HepG2 (cell line): Measurements from ENCODE around the gene TEX48. TPM values are rescaled to one million over a fixed set of nuclear protein-coding genes. Genes with fewer than 3 reads are reported as not detected.

Experiments
- ATAC-seq: fragments of 200-7000 bp; cut with Tn5 transposase; 3 replicates; pipeline ENCODE4 v1.9.1; 2020; ENCODE audit warnings: mild to moderate bottlenecking, moderate library complexity
- BruUV-seq: library from RNA; stranded (reverse); fragments of 400-500 nt; replicated peaks from 2 replicates; lab custom pipeline; 2021; lab: Mats Ljungman, UMichigan
- CTCF ChIA-PET: fragments of 300-600 bp; formaldehyde crosslinking; extraction: SDS; loops from one replicate; lab custom pipeline; 2021; ENCODE audit warnings: low total read pairs, inconsistent platforms, low intra/inter-chr PET ratio; lab: Yijun Ruan, JAX
- POLR2A ChIA-PET: fragments of 350-600 bp; sonication (Branson Sonifier 250); formaldehyde crosslinking; loops from one replicate; lab custom pipeline; 2020; ENCODE audit warnings: antibody characterized with exemption, inconsistent platforms; lab: Yijun Ruan, JAX
- DNase-seq: peaks from one replicate; pipeline ENCODE4 v3.0.0-alpha.2; 2015; ENCODE audit warnings: low spot score
- FAIRE-seq: peaks from 3 replicates; lab custom pipeline; 2011; peaks lifted over from hg19 to GRCh38; lab: Jason Lieb, UNC
- H2AFZ ChIP-seq: one replicate; pipeline ENCODE4 v1.6.1; 2011; ENCODE audit warnings: low read length, inconsistent platforms
- H3K27ac ChIP-seq: fragments of 300-600 bp; 3 replicates; pipeline ENCODE4 v1.8.0; 2011; ENCODE audit warnings: mixed run types, mild to moderate bottlenecking, mixed read lengths, low read length, inconsistent platforms; ENCODE audit not compliant: insufficient read depth; ENCODE audit errors: extremely low read length
- H3K27me3 ChIP-seq, 2 experiments: fragments of 200-600 bp in 1 of 2; 2 replicates in 1 of 2; 3 replicates in 1 of 2; pipeline versions ENCODE4 v1.6.0 to v1.8.0; 2011; ENCODE audit warnings: low read length in 2 of 2, mild to moderate bottlenecking in 2 of 2, moderate library complexity in 2 of 2, inconsistent platforms in 1 of 2; ENCODE audit not compliant: insufficient read depth in 2 of 2, control insufficient read depth in 1 of 2
- H3K36me3 ChIP-seq, 2 experiments: fragments of 200-600 bp in 1 of 2; replicated peaks in 1 of 2; 2 replicates in 1 of 2; 3 replicates in 1 of 2; pipeline versions ENCODE4 v1.5.1 to v1.8.0; 2011; ENCODE audit warnings: low read length in 2 of 2, inconsistent platforms in 1 of 2; ENCODE audit not compliant: insufficient read depth in 2 of 2, control insufficient read depth in 1 of 2
- H3K4me1 ChIP-seq: 2 replicates; pipeline ENCODE4 v1.5.1; 2012; ENCODE audit warnings: low read length, inconsistent platforms; ENCODE audit not compliant: insufficient read depth
- H3K4me2 ChIP-seq: 2 replicates; pipeline ENCODE4 v1.6.0; 2011; ENCODE audit warnings: low read depth, low read length, inconsistent platforms
- H3K4me3 ChIP-seq, 3 experiments: fragments of 200-600 bp in 1 of 3; sonication (generic), shearing (Covaris generic) in 1 of 3; replicated peaks in 1 of 3; 2 replicates each; pipeline ENCODE4 v1.5.1; 2011 to 2016; ENCODE audit warnings: low read length in 3 of 3, inconsistent platforms in 2 of 3, low read depth in 2 of 3, mild to moderate bottlenecking in 2 of 3, control low read depth in 1 of 3, mixed read lengths in 1 of 3; ENCODE audit not compliant: insufficient read depth in 1 of 3
- H3K79me2 ChIP-seq: one replicate; pipeline ENCODE4 v1.6.1; 2011; ENCODE audit warnings: low read length, inconsistent platforms; ENCODE audit not compliant: insufficient read depth
- H3K9ac ChIP-seq: 2 replicates; pipeline ENCODE4 v1.6.0; 2011; ENCODE audit warnings: mild to moderate bottlenecking, low read depth, low read length, inconsistent platforms; ENCODE audit not compliant: insufficient read depth
- H3K9me3 ChIP-seq: 2 replicates; pipeline ENCODE4 v1.5.1; 2012; ENCODE audit warnings: mild to moderate bottlenecking, low read length
- H4K20me1 ChIP-seq: 2 replicates; pipeline ENCODE4 v1.6.0; 2011; ENCODE audit warnings: inconsistent platforms, mild to moderate bottlenecking, low read length, moderate library complexity; ENCODE audit not compliant: insufficient read depth
- HMG20B ChIP-seq: conservative IDR thresholded peaks from 2 replicates; pipeline ENCODE4 v1.6.1; 2016; ENCODE audit warnings: missing genetic modification reagents, missing compliant biosample characterization
- ONECUT2 ChIP-seq: sonication (generic); formaldehyde crosslinking; IDR thresholded peaks from 2 replicates; pipeline ENCODE4 v1.4.0; 2020; ENCODE audit warnings: missing genetic modification reagents
- PCBP2 ChIP-seq: fragments of 200-400 bp; formaldehyde crosslinking; optimal IDR thresholded peaks from 2 replicates; pipeline ENCODE3; 2018; ENCODE audit warnings: low read length, low read depth; ENCODE audit not compliant: poor library complexity, severe bottlenecking
- PHF21A ChIP-seq: sonication (generic); formaldehyde crosslinking; IDR thresholded peaks from 2 replicates; pipeline ENCODE4 v1.5.0; 2020; ENCODE audit warnings: mild to moderate bottlenecking, missing genetic modification reagents
- SMAD1 ChIP-seq: sonication (generic); formaldehyde crosslinking; IDR thresholded peaks from 2 replicates; pipeline ENCODE4 v1.4.0; 2020; ENCODE audit warnings: missing genetic modification reagents, low read depth, mild to moderate bottlenecking, borderline replicate concordance
- SPEN ChIP-seq: sonication (generic); formaldehyde crosslinking; IDR thresholded peaks from 2 replicates; pipeline ENCODE4 v1.5.1; 2020; ENCODE audit warnings: low read depth, mild to moderate bottlenecking, missing genetic modification reagents
- TSC22D2 ChIP-seq: sonication (generic); formaldehyde crosslinking; IDR thresholded peaks from 2 replicates; pipeline ENCODE4 v1.5.1; 2020; ENCODE audit warnings: missing genetic modification reagents, mild to moderate bottlenecking, borderline replicate concordance
- ZBTB33 ChIP-seq: sonication (generic); formaldehyde crosslinking; IDR thresholded peaks from 2 replicates; pipeline ENCODE4 v1.4.0; 2020; ENCODE audit warnings: missing genetic modification reagents
- ZNF260 ChIP-seq: sonication (generic); formaldehyde crosslinking; IDR thresholded peaks from 2 replicates; pipeline ENCODE4 v1.4.0; 2020; ENCODE audit warnings: missing genetic modification reagents, low read depth, mild to moderate bottlenecking, borderline replicate concordance
- ZNF264 ChIP-seq: sonication (generic); formaldehyde crosslinking; IDR thresholded peaks from 2 replicates; pipeline ENCODE4 v1.4.0; 2020; ENCODE audit warnings: missing genetic modification reagents
- ZNF367 ChIP-seq: sonication (generic); formaldehyde crosslinking; IDR thresholded peaks from 2 replicates; pipeline ENCODE4 v1.4.0; 2020; ENCODE audit warnings: missing genetic modification reagents, borderline replicate concordance
- ZNF432 ChIP-seq: sonication (generic); formaldehyde crosslinking; IDR thresholded peaks from 2 replicates; pipeline ENCODE4 v1.5.0; 2020; ENCODE audit warnings: missing genetic modification reagents, mild to moderate bottlenecking, borderline replicate concordance
- ZNF75D ChIP-seq: sonication (generic); formaldehyde crosslinking; IDR thresholded peaks from 2 replicates; pipeline ENCODE4 v1.8.1; 2023; ENCODE audit warnings: missing genetic modification reagents, mild to moderate bottlenecking, borderline replicate concordance
- ZNF775 ChIP-seq: sonication (generic); formaldehyde crosslinking; IDR thresholded peaks from 2 replicates; pipeline ENCODE4 v1.4.0; 2020; ENCODE audit warnings: missing genetic modification reagents, mild to moderate bottlenecking, moderate library complexity, borderline replicate concordance
- WGBS: methylation state at CpG from one replicate; pipeline ENCODE4 v1.1.6; 2017; ENCODE audit warnings: low lambda C conversion rate; 5-methylcytosine and 5-hydroxymethylcytosine counted together
- in situ Hi-C: cut with HindIII; loops from 2 replicates; pipeline ENCODE4 v1.10.0; 2017; ENCODE audit warnings: low pct_unique_long_range_greater_than_20kb; ENCODE audit not compliant: extremely low pct_ligation_motif_present
- intact Hi-C: fragments of 100-400 bp; cut with micrococcal nuclease; formaldehyde crosslinking; loops from one replicate; pipeline ENCODE4 v1.10.0; 2022; ENCODE audit not compliant: unreplicated experiment
- polyA plus RNA-seq, 8 experiments: library from polyadenylated mRNA; depleted of rRNA in 3 of 8; stranded (reverse) in 7 of 8; unstranded in 1 of 8; fragments of >200 nt; fragmentation: Illumina TruSeq in 4 of 8; extraction: Trizol in 4 of 8; gene quantifications; 2 replicates each; pipeline versions ENCODE4 v1.2.1 to v1.2.3, GENCODE V29; 2011 to 2016; ENCODE audit warnings: low read depth in 4 of 8, missing spikeins in 1 of 8, mixed read lengths in 1 of 8; ENCODE audit not compliant: insufficient read depth in 1 of 8
- total RNA-seq, 5 experiments: library from RNA; depleted of rRNA; stranded (reverse); fragments of >200 nt; fragmentation: Illumina TruSeq; extraction: Trizol; gene quantifications; 2 replicates each; pipeline ENCODE4 v1.2.3, GENCODE V29; 2016; ENCODE audit warnings: low read depth in 1 of 5

TEX48 gene
- total and polyA plus RNA-seq, 2 of the 13 experiments (the other 11 are each of a cell fraction or from before 2014, with no cell fraction given), result not detected

DNA sequence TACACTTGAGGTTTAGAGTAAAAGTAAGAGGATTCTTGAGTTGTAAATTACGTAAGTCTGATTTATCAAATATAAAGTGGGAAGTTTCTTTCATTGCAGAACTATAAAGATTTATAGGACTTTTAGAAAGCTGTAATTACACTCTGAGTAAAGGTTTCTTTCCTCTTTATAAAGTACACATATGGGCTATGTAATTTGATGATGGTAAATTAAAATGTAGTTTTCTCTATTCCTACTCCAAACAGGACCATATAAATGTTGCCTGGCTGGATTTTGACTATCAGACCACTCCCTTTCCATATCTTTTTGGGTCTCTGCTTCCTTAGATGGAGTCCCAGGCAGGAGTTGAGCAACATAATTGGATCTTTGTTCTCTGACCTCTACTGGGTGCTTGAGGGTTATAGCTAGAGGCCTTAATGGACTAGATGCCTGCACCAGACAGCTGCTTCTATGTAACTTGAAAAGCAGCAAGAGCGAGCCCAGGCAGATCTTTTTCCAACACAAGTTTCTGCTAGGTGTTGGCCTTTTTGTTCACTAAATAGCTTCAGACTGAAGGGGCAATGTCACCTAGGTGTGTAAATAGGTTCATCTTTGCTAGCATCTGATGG lies 11.4 kb upstream of the TEX48 start:
- Histone ChIP-seq H3K27me3 (peaks cover 0 to 11% of the 10 kb centered on the region in 2 experiments; a peak in 2 of 5 replicates), H3K9ac (no peak overlapping the region), H3K27ac (no peak overlapping the region), H3K4me3 (no peak overlapping the region), H3K4me2 (no peak overlapping the region), H3K36me3 (no peaks in the 10 kb centered on the region)
- ChIA-PET CTCF (no interaction called here), POLR2A (no interaction called here)
- ATAC-seq, result no peak
- intact Hi-C loops, result no loop called here
- no TSS peak for BruUV-seq
- no peak for TF ChIP-seq ZNF260 (CRISPR knock-in tag)
- TF ChIP-seq SPEN (CRISPR knock-in tag), result no peak
- TF ChIP-seq ZNF75D (CRISPR knock-in tag), result no peak
- no peak for TF ChIP-seq ZNF367 (CRISPR knock-in tag)
- TF ChIP-seq HMG20B (CRISPR knock-in tag), result no peak
- no peak for TF ChIP-seq ZNF775
- TF ChIP-seq PCBP2, result no peak
- no peak for TF ChIP-seq ZNF264 (CRISPR knock-in tag)
- no peak for TF ChIP-seq ZBTB33 (CRISPR knock-in tag)
- TF ChIP-seq TSC22D2, result no peak
- no peak for TF ChIP-seq PHF21A (CRISPR knock-in tag)
- no peak for TF ChIP-seq SMAD1
- no peak for TF ChIP-seq ONECUT2 (CRISPR knock-in tag)
- TF ChIP-seq ZNF432 (CRISPR knock-in tag), result no peak
- TF ChIP-seq, all 625 proteins: peak for 0
- H2AFZ ChIP-seq, result no peak overlapping the region
- H3K9me3 ChIP-seq, result no peaks in the 10 kb centered on the region
- no peaks in the 10 kb centered on the region for H3K79me2 ChIP-seq
- FAIRE-seq (no peak), DNase-seq (no peak)
- in situ Hi-C loops, result no loop called here
- H4K20me1 ChIP-seq, result no peaks in the 10 kb centered on the region
- no peaks in the 10 kb centered on the region for H3K4me1 ChIP-seq
- WGBS, result 0% methylated on average over 1 of the region's 2 CpGs
